T-helper 17 cell (primary cell): ENCODE results near the gene CUBN. TPM values are rescaled to one million over a fixed set of nuclear protein-coding genes. Genes with fewer than 3 reads are reported as not detected.

Experiments
- ATAC-seq: fragments of 150-1000 bp; cut with Tn5 transposase; 2 replicates; pipeline ENCODE4 v1.10.0; 2021; ENCODE audit warnings: mild to moderate bottlenecking, moderate library complexity
- DNase-seq, 3 donors: peaks; one replicate each; pipeline versions ENCODE4 v3.0.0 to v3.0.0-alpha.2; 2020 to 2021
- H3K9me3 ChIP-seq: one replicate; pipeline ENCODE4 v1.7.0; 2013; ENCODE audit warnings: low read length, mild to moderate bottlenecking; ENCODE audit not compliant: control insufficient read depth, poor library complexity, severe bottlenecking
- H3K27ac Mint-ChIP-seq: one replicate; pipeline ENCODE4 v1.8.0; 2022; ENCODE audit warnings: mild to moderate bottlenecking, moderate library complexity, mixed read lengths
- H3K27me3 Mint-ChIP-seq: one replicate; pipeline ENCODE4 v1.8.0; 2022; ENCODE audit warnings: mixed read lengths
- H3K36me3 Mint-ChIP-seq: one replicate; pipeline ENCODE4 v1.8.0; 2022; ENCODE audit warnings: low read depth, mixed read lengths
- H3K4me1 Mint-ChIP-seq: one replicate; pipeline ENCODE4 v1.8.0; 2022; ENCODE audit warnings: mild to moderate bottlenecking, mixed read lengths
- H3K4me3 Mint-ChIP-seq: one replicate; pipeline ENCODE4 v1.8.0; 2022; ENCODE audit warnings: mild to moderate bottlenecking, moderate library complexity, mixed read lengths
- total RNA-seq, 4 donors: library from RNA in 2 of 4; stranded (reverse) in 2 of 4; gene quantifications; one replicate each; pipeline ENCODE4 v1.2.3 and lab custom pipeline; 2022 to 2026

Gene CUBN
- total RNA-seq, 2 donors from 2014 or later, result 3.1 to 5.3 TPM

DNA sequence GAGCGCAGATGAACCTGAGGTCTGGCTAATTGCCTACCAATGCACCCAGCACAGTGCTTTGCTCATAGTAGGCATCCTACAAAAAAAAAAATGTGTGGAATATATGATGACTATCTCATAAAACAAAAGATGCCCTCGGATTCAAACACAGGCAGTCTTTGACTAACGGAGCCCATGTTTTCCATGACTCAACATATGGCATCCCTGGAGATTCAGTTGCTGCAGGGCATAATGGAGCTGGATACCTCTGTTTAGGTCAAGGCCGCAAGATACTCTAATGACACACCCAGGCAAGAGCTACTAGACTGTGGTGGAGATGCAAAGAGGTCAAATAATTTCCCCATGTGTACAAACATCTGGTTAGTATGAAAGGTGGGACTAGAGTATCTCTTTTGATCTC, 16.3 kb downstream of the CUBN start:
- H3K4me3 Mint-ChIP-seq, result no peak overlapping the region
- H3K9me3 ChIP-seq, result no peaks in the 10 kb centered on the region
- no peaks in the 10 kb centered on the region for H3K27me3 Mint-ChIP-seq
- DNase-seq (no peak), ATAC-seq (no peak)
- H3K4me1 Mint-ChIP-seq, result peaks cover 4% of the 10 kb centered on the region
- no peak overlapping the region for H3K27ac Mint-ChIP-seq
- peaks cover 5% of the 10 kb centered on the region for H3K36me3 Mint-ChIP-seq

DNA sequence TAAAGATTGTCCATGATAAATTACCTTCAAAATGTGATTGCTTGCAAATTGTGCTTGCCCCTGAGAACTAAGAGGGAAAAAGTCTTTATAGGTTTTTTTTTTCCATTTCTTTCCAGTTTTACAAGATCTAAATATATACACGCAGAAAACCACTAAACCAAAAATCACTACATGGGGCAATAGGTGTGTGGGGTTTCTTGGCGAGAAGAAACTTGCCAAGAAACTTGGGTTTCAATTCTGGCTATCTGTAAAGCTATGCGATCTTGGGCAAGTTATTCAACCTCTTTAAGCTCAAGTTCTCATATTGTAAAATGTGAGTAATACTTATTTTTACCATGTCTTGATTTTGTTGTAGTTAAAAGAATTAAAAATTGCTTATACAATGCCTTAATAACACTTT, 17.0 kb downstream of the CUBN start:
- no peak for ATAC-seq
- peaks cover 4% of the 10 kb centered on the region for H3K4me1 Mint-ChIP-seq

DNA sequence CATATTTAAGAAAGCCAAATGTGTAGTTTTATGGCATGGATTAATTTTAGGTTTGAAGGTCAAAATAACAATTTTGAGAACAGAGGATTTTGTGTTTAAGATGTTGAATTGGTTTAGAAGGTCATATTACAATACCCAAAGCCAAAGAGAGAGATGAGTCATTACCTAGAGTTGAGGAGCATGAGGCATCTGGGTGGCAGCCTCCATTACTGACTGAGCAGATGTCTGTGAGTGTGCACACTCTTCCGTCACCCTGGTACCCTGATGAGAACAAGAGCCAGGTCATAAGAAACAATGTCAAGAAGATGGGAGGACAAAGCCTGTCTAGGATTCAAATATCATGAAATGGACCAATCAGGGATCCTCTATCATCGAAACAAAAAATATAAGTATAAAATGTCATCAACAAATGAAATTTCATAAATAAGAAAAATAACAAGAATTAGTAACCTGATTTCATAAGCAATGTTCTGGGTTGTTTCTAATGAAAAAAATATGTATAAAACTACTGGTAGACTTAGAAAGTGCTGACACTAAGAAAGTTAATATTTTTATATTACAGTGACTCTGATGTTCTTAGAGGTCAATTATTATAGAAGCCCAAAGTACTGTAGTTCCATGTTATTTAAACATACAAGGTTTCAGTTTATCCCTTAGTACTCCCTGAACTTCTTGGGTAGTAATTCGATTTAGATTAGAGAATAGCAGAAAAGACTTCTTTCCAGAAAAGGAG, 20.0 kb downstream of the CUBN start:
- no peaks in the 10 kb centered on the region for H3K4me1 Mint-ChIP-seq
- H3K36me3 Mint-ChIP-seq, result peaks cover 2% of the 10 kb centered on the region
- no peaks in the 10 kb centered on the region for H3K27me3 Mint-ChIP-seq
- no peak overlapping the region for H3K27ac Mint-ChIP-seq
- H3K9me3 ChIP-seq, result no peaks in the 10 kb centered on the region
- ATAC-seq (no peak), DNase-seq (no peak)
- H3K4me3 Mint-ChIP-seq, result no peak overlapping the region

More for the DNA sequence above, 17.0 kb downstream of the CUBN start:
- Mint-ChIP-seq H3K36me3 (peaks cover 5% of the 10 kb centered on the region), H3K27ac (no peak overlapping the region), H3K4me3 (no peak overlapping the region), H3K27me3 (no peaks in the 10 kb centered on the region)
- H3K9me3 ChIP-seq, result no peaks in the 10 kb centered on the region
- DNase-seq, result no peak

DNA sequence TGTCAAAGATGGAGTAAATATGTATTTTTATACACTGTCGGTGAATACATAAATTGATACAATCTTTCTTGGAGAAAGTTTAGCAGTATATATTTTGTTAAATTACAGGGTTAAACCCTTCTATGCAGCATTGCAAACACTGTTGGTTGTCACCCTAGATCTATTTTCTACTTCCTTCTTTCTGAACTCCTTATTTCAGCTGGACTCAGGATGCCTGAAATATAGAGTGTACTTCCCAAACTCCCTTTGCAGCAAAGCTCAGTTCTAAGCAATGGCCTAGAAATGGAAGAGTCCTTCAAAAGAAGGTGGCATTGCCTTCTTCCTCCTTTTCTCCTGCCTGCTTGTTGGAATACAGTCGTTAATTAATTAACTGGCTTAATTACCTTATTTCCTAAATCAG, 20.6 kb downstream of the CUBN start:
- DNase-seq (no peak), ATAC-seq (no peak)
- no peaks in the 10 kb centered on the region for H3K9me3 ChIP-seq
- Mint-ChIP-seq H3K36me3 (peaks cover 2% of the 10 kb centered on the region), H3K27me3 (no peaks in the 10 kb centered on the region), H3K27ac (no peak overlapping the region), H3K4me1 (no peaks in the 10 kb centered on the region), H3K4me3 (no peak overlapping the region)

DNA sequence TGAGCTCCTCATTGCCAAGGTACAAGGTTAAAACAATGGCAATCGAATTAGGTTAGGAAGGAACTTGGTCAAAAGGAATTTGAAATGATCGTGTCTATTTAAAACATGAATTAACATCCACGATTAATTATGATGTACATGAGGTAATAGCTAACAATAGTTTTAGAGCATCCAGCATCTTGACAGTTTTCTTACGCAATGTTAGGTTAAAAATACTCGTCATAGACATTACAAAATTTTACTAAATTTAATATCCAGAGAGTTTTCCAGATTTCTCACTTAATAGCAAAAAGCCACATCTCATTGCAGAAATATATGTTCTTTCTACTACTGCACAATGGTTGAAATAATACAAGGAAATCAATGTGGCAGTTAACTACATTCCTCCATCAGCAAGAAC, 22.6 kb downstream of the CUBN start:
- ATAC-seq (no peak), DNase-seq (no peak)
- Mint-ChIP-seq H3K4me1 (no peaks in the 10 kb centered on the region), H3K36me3 (peaks cover 5% of the 10 kb centered on the region), H3K4me3 (no peak overlapping the region), H3K27ac (no peak overlapping the region), H3K27me3 (no peaks in the 10 kb centered on the region)
- no peaks in the 10 kb centered on the region for H3K9me3 ChIP-seq

DNA sequence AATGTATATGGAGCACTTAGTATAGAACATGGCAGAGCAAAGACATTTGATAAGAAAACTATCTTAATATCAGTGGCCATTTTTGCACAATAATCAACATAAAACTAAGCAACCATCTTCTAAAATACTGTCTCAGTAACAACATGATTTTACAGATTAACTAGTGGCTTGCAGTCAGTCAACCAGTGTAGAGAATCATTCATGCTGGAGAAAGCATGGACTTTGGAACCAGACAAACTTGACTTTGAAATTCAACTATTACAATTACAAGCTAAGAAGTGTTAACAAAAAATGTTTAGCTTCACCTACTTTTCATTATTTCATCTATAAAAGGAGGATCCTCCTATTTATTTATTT, 27.7 kb downstream of the CUBN start:
- H3K27me3 Mint-ChIP-seq, result no peaks in the 10 kb centered on the region
- H3K27ac Mint-ChIP-seq, result no peak overlapping the region
- H3K9me3 ChIP-seq, result no peaks in the 10 kb centered on the region
- ATAC-seq, result no peak
- H3K4me1 Mint-ChIP-seq, result no peaks in the 10 kb centered on the region
- DNase-seq, result no peak
- peaks cover 3% of the 10 kb centered on the region for H3K36me3 Mint-ChIP-seq
- H3K4me3 Mint-ChIP-seq, result no peak overlapping the region

DNA sequence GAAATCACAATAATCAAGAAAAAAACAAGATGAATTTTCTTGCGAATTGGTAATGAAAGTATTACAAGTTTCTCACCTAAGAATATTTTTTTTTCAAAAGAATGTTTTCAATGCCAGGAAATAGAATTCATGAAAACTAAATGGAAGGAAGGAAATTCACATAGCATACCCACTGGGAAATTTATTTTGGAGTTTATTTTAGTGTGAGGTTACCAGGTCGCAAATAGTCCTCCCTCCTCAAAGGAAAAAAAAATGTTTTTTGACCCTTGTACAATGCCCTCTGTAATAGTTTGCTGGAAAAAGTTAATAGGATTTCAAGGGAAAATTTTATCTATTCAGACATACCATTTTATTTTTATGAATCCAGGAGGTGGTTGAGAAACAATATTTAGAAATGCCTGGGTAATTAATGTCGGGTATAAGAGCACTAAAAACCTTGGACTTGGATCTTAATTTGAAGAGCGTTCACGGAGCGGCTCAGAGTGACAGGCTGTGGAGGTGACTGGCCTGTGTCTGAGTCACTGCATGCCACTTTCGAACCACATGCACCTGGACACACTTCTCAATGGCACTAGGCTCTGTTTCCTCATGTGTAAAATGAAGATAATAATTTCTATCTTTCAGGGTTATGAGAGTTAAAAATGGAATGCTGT, 28.2 kb downstream of the CUBN start:
- Mint-ChIP-seq H3K27ac (no peak overlapping the region), H3K27me3 (no peaks in the 10 kb centered on the region), H3K4me1 (no peaks in the 10 kb centered on the region), H3K36me3 (peaks cover 3% of the 10 kb centered on the region), H3K4me3 (no peak overlapping the region)
- no peak for ATAC-seq
- H3K9me3 ChIP-seq, result no peaks in the 10 kb centered on the region
- DNase-seq, result no peak

DNA sequence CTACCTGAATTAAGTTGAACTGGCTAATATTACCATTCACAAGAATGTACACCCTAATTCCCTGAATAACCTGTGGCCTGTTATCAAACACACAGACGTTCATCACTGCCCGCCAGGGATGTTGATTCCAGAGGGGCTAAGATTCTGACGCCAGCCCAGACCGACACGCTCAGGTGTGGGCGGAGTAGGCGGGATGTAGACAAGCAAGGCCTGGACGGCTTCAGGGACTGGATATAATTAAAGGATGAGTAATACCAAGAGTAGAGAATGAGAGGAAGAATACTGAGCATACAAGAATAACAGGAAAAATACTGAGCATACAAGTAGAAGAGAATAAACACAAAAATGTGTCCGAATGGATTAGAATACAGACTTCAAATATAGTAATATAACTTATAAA, 29.0 kb downstream of the CUBN start:
- no peak overlapping the region for H3K4me3 Mint-ChIP-seq
- H3K9me3 ChIP-seq, result no peaks in the 10 kb centered on the region
- DNase-seq, result no peak
- H3K4me1 Mint-ChIP-seq, result no peaks in the 10 kb centered on the region
- H3K36me3 Mint-ChIP-seq, result peaks cover 3% of the 10 kb centered on the region
- H3K27ac Mint-ChIP-seq, result peak overlapping the region; percentile 21
- no peaks in the 10 kb centered on the region for H3K27me3 Mint-ChIP-seq
- no peak for ATAC-seq

DNA sequence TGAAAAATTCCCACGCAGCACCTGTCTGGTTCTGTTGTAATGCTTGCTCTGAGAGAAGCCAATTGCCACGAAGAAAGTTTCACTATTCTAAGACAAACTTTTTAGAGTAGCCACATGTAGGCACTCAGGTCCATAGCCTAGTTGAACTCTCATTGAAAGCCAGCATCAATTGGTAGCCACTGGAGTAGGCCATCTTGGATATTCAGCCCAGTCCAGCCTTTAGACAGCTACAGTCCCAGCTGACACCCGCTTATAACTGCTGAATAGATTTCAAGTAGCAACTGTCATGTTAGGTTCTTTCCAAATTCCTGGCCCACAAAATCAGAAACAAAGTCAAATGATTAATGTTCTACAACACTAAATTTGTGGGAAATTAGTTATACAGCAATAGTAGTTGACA, 31.6 kb downstream of the CUBN start:
- no peaks in the 10 kb centered on the region for H3K4me1 Mint-ChIP-seq
- no peak overlapping the region for H3K4me3 Mint-ChIP-seq
- no peaks in the 10 kb centered on the region for H3K36me3 Mint-ChIP-seq
- no peak overlapping the region for H3K27ac Mint-ChIP-seq
- H3K27me3 Mint-ChIP-seq, result no peaks in the 10 kb centered on the region
- DNase-seq (no peak), ATAC-seq (no peak)
- H3K9me3 ChIP-seq, result no peaks in the 10 kb centered on the region

DNA sequence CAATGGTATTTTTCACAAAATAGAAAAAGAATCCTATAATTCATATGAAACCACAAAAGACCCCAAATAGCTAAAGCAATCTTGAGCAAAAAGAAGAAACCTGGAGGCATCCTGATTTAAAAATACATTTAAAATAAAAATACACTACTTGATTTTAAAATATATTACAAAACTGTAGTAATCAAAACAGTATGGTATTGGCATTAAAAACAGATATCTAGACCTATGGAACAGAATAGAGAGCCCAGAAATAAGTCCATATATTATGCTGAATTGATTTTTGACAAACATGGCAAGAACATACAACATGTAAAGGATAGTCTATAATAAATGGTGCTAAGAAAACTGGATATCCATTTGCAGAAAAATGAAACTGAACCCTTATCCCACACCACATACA, 34.8 kb downstream of the CUBN start:
- Mint-ChIP-seq H3K27ac (no peak overlapping the region), H3K4me3 (no peak overlapping the region), H3K27me3 (no peaks in the 10 kb centered on the region), H3K36me3 (no peaks in the 10 kb centered on the region), H3K4me1 (no peaks in the 10 kb centered on the region)
- no peaks in the 10 kb centered on the region for H3K9me3 ChIP-seq
- no peak for DNase-seq
- ATAC-seq, result no peak

DNA sequence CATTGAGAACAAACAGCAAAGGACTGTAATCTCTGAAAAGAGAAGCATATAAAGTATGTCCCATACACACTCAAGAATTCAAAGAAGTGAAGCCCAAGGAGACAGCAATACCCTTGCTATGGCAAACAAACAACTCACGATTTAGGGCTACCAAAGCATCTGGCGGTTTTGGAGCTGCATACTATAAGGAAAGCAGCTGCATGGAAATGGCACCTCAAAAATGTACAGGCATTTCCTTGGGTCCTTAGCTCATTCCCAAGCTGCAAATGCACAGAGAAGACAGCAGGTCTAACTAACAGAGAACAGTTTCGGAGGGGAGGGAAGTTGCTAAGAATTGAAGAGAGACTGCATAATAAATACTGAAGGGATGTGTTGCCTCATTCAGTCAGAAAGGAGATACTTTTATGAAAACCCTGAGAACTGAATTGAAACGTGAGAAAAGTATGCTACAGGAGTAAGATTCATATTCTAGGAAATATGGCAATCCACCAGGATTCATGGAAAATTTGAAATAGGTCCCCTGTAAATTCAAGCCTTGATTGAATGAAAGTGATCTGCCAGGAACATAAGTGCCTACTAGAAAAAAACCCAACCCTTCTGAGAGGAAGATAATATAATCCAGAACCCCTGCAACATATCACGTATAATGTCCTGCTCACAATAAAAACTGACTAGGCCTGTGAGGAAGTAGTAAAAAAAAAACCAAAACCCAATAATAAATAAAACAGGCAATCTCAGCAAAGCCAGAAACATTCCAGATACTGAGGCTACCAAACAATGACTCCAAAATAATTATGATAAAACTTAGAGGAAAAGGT, 36.4 kb downstream of the CUBN start:
- Mint-ChIP-seq H3K27me3 (no peaks in the 10 kb centered on the region), H3K27ac (no peak overlapping the region), H3K36me3 (no peaks in the 10 kb centered on the region), H3K4me3 (no peak overlapping the region), H3K4me1 (no peaks in the 10 kb centered on the region)
- no peak for DNase-seq
- no peak for ATAC-seq
- no peaks in the 10 kb centered on the region for H3K9me3 ChIP-seq

DNA sequence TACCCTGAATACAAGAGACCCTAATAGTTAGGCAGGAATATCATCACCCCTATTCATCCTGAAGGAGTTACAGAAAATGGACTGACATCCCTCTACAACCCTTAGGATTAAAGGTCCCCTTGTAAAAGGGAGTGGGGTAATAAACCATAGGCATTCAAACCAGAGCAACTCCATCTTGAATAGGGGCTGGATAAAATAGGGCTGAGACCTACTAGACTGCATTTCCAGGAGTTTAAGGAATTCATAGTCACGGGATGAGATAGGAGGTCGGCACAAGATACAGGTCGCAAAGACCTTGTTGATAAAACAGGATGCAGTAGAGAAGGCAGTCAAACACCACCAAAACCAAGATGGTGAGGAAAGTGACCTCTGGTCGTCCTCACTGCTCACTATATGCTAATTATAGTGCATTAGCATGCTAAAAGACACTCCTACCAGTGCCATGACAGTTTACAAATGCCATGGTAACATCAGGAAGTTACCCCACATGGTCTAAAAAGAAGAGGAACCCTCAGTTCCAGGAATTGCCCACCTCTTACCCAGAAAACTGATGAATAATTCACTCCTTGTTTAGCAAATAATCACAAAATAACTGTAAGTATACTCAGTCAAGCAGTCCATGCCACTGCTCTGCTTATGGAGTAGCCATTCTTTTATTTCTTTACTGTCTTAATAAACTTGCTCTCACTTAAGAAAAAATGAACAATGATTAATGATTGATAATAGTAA, 37.2 kb downstream of the CUBN start:
- H3K27ac Mint-ChIP-seq, result no peak overlapping the region
- ATAC-seq (no peak), DNase-seq (no peak)
- no peak overlapping the region for H3K4me3 Mint-ChIP-seq
- H3K9me3 ChIP-seq, result no peaks in the 10 kb centered on the region
- H3K4me1 Mint-ChIP-seq, result no peaks in the 10 kb centered on the region
- H3K36me3 Mint-ChIP-seq, result no peaks in the 10 kb centered on the region
- H3K27me3 Mint-ChIP-seq, result no peaks in the 10 kb centered on the region

DNA sequence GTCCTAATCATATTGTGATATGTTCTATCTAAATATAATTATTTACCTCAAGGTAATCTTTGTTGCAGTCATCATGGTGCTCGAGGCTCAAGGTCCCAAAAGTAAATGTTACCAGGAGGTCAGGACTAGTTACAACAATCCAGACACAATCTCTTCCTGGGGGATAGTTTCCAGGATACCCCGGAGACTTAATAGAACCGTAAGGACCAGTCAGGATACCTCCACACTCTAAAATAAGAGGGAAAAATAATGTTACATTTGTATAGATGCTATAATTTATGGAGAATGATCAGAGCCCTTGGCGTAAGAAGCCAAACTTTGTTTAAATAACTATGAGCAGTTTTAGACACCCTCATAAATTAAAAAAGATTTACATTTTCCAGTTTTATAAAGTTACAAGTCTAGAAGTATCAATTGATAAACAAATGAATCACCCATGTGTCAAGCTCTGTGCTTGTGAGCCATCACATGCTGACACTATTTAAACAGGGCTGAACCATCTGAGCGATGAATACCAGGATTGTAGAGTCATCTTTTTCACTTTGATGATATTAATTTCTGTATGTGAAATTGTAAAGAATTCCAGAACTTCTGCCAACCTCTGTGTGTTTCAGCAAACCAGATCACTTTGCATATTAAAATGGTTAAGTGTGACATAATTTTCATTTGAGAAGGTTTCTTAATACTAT, 41.3 kb downstream of the CUBN start:
- ATAC-seq (no peak), DNase-seq (no peak)
- H3K9me3 ChIP-seq, result no peaks in the 10 kb centered on the region
- Mint-ChIP-seq H3K36me3 (peaks cover 2% of the 10 kb centered on the region), H3K4me1 (no peaks in the 10 kb centered on the region), H3K27ac (no peak overlapping the region), H3K4me3 (no peak overlapping the region), H3K27me3 (no peaks in the 10 kb centered on the region)
